ENCODE data around the gene ATP5PD. TPM values are rescaled to one million over a fixed set of nuclear protein-coding genes. Genes with fewer than 3 reads are reported as not detected.
A peak's percentile ranks its signal among the peaks of the same experiment; 100 is the strongest.

Gene ATP5PD
- total and polyA plus RNA-seq, 2 of the 13 experiments (the other 11 are each of a cell fraction or from before 2014, with no cell fraction given) = 158 to 428 TPM

GRCh38 chr17:75046407-75047289 lies at the start of gene ATP5PD, which contains the start of gene KCTD2 (continued):
- TF ChIP-seq, protein P1, sequence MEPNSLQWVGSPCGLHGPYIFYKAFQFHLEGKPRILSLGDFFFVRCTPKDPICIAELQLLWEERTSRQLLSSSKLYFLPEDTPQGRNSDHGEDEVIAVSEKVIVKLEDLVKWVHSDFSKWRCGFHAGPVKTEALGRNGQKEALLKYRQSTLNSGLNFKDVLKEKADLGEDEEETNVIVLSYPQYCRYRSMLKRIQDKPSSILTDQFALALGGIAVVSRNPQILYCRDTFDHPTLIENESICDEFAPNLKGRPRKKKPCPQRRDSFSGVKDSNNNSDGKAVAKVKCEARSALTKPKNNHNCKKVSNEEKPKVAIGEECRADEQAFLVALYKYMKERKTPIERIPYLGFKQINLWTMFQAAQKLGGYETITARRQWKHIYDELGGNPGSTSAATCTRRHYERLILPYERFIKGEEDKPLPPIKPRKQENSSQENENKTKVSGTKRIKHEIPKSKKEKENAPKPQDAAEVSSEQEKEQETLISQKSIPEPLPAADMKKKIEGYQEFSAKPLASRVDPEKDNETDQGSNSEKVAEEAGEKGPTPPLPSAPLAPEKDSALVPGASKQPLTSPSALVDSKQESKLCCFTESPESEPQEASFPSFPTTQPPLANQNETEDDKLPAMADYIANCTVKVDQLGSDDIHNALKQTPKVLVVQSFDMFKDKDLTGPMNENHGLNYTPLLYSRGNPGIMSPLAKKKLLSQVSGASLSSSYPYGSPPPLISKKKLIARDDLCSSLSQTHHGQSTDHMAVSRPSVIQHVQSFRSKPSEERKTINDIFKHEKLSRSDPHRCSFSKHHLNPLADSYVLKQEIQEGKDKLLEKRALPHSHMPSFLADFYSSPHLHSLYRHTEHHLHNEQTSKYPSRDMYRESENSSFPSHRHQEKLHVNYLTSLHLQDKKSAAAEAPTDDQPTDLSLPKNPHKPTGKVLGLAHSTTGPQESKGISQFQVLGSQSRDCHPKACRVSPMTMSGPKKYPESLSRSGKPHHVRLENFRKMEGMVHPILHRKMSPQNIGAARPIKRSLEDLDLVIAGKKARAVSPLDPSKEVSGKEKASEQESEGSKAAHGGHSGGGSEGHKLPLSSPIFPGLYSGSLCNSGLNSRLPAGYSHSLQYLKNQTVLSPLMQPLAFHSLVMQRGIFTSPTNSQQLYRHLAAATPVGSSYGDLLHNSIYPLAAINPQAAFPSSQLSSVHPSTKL (CRISPR knock-in tag; IDR thresholded peaks at IDR 0.05) = peak; percentile 72
- TF ChIP-seq ZNF574 (CRISPR knock-in tag; IDR thresholded peaks at IDR 0.05) = peak; percentile 84; the same call in 1 of the 2 replicates
- peak; percentile 98 for TF ChIP-seq MAZ (IDR thresholded peaks at IDR 0.05; ENCODE audit: borderline replicate concordance, low read depth, low read length)
- TF ChIP-seq MAZ (CRISPR knock-in tag; IDR thresholded peaks at IDR 0.05; ENCODE audit: low read depth) = peak; percentile 96
- TF ChIP-seq NFE2L1 (CRISPR knock-in tag; IDR thresholded peaks at IDR 0.05; ENCODE audit: borderline replicate concordance) = peak; percentile 54; the same call in 1 of the 2 replicates
- no peak for TF ChIP-seq ZNF576 (CRISPR knock-in tag; IDR thresholded peaks at IDR 0.05)
- TF ChIP-seq GABPA (IDR thresholded peaks at IDR 0.05; ENCODE audit: low read depth, low read length) = peak; percentile 91
- peak; percentile 94 for TF ChIP-seq GABPA (CRISPR knock-in tag; IDR thresholded peaks at IDR 0.05; ENCODE audit: low read depth)
- TF ChIP-seq ZNF142 (CRISPR knock-in tag; IDR thresholded peaks at IDR 0.05) = peak; percentile 59; the same call in 1 of the 2 replicates
- TF ChIP-seq ZNF224 (CRISPR knock-in tag; IDR thresholded peaks at IDR 0.05) = peak; percentile 90; the same call in 1 of the 2 replicates
- peak; percentile 33; the same call in 1 of the 2 replicates for TF ChIP-seq FOXA3 (CRISPR knock-in tag; IDR thresholded peaks at IDR 0.05)
- TF ChIP-seq ZNF260 (CRISPR knock-in tag; IDR thresholded peaks at IDR 0.05; ENCODE audit: borderline replicate concordance, low read depth) = 0 out of 2 replicates have a peak, but pooled peaks have one; percentile 45
